HG03521 (cell line): ENCODE results near the gene CDHR5.
"Not testable (repeated sequence)": the region's sequence is repeated elsewhere in the genome, so short reads cannot be mapped to it uniquely, and the experiment has no call there.

ENCODE experiments used
- ATAC-seq: cut with Tn5 transposase; IDR thresholded peaks from one replicate; pipeline ENCODE4 v1.9.1; 2021; ENCODE audit warnings: mild to moderate bottlenecking, moderate library complexity; ENCODE audit not compliant: unreplicated experiment

CDHR5 gene

GRCh38 chr11:624705-625635 is at the start of gene CDHR5:
Gene CDHR5, minus strand, starts transcription at chr11:624955. Its CDS starts 53 bp downstream, at chr11:624902.
- ATAC-seq: no peak

- ATAC-seq: no peak
Observed at GRCh38 chr11:674406-674805, 49.7 kb upstream of the CDHR5 start.

- ATAC-seq: no peak
Observed at GRCh38 chr11:673866-674265, 49.1 kb upstream of the CDHR5 start.

GRCh38 chr11:665704-666281 is 41.0 kb upstream of the CDHR5 start:
- no peak for ATAC-seq

GRCh38 chr11:665062-665703 is 40.4 kb upstream of the CDHR5 start:
- ATAC-seq: no peak

GRCh38 chr11:662689-663274 is 38.0 kb upstream of the CDHR5 start:
- no peak for ATAC-seq

GRCh38 chr11:660681-661444 is 36.1 kb upstream of the CDHR5 start:
- ATAC-seq: no peak

GRCh38 chr11:660281-660680 is 35.5 kb upstream of the CDHR5 start:
- no peak for ATAC-seq

- ATAC-seq: no peak
Observed at GRCh38 chr11:659532-660085, 34.9 kb upstream of the CDHR5 start.

GRCh38 chr11:657691-658126 is 33.0 kb upstream of the CDHR5 start:
- ATAC-seq: no peak

GRCh38 chr11:656866-657265 is 32.1 kb upstream of the CDHR5 start:
- no peak for ATAC-seq

GRCh38 chr11:656426-656825 is 31.7 kb upstream of the CDHR5 start:
- ATAC-seq: no peak

GRCh38 chr11:655036-655726 is 30.4 kb upstream of the CDHR5 start:
- ATAC-seq: no peak

GRCh38 chr11:654444-654843 is 29.7 kb upstream of the CDHR5 start:
- ATAC-seq: not testable (repeated sequence)

GRCh38 chr11:653837-654236 is 29.1 kb upstream of the CDHR5 start:
- no peak for ATAC-seq

- not testable (repeated sequence) for ATAC-seq
Observed at GRCh38 chr11:653136-653535, 28.4 kb upstream of the CDHR5 start.

GRCh38 chr11:650482-650881 is 25.7 kb upstream of the CDHR5 start:
- ATAC-seq: no peak

GRCh38 chr11:647672-648158 is 23.0 kb upstream of the CDHR5 start:
- not testable (repeated sequence) for ATAC-seq

GRCh38 chr11:646214-646613 is 21.5 kb upstream of the CDHR5 start:
- ATAC-seq: no peak

GRCh38 chr11:645536-645935 is 20.8 kb upstream of the CDHR5 start:
- ATAC-seq: no peak
